GM21576 (cell line): ENCODE measurements around the gene IRF2BPL.
A peak's percentile ranks its signal among the peaks of the same experiment; 100 is the strongest.

Source experiments
- ATAC-seq: cut with Tn5 transposase; IDR thresholded peaks from one replicate; pipeline ENCODE4 v1.9.1; 2021; ENCODE audit warnings: mild to moderate bottlenecking, moderate library complexity; ENCODE audit not compliant: unreplicated experiment

Gene IRF2BPL

DNA sequence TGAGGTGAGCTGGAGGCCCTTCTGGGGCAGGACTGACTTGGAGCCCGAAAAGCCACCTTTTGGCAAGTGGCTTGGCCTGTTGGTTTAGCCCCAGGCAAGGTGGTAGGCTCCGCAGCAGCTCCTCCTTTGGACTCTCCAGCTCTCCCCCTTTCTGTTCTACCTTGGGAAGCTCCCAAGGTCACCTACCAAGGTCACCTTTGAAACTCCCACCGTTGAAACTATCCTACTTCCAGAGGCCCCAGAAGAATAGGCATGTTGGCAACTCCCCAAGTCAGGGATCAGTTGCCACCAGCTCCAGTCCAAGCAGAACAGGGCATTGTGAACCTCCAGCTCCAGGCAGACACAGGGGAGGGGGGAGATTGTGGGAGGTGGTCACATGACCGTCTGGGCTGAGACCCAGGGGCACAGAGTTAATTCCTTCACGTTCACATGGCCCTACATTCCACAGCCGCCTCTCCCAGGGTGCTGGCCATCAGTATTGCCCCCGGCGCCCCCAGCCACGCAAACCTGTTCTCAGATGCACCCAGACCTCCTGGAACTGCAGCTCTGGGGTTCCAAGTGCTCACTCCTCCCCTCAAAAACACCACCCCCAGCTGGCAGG is 14.4 kb downstream of the IRF2BPL start:
- no peak for ATAC-seq

DNA sequence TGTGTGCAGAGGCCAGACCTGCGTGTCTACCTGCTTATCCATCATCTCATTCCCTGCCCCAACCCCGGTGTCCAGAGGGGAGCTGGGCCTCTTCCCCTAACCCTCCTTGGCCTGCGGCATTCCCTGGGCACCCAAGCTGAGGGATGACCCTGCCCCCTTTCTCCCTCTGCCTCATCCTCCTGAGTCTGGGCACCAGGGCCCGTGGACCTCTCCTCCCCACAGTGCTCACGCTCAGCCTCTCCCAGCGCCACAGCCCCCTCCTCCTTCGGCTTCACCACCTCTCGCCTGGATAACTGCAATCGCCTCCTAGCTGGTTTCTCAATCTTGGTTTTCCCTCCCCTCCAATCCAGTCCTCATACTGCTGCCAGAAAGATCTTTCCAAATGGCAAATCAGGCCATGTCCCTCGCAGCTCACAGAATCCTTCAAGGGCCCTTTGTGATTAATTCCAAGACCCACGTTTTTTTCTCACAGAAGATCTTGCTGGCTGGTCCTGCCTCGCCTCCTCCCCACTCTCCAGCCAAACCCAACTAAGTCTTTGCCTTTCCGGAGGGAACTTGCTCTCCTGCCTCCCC is 16.2 kb downstream of the IRF2BPL start:
- no peak for ATAC-seq

DNA sequence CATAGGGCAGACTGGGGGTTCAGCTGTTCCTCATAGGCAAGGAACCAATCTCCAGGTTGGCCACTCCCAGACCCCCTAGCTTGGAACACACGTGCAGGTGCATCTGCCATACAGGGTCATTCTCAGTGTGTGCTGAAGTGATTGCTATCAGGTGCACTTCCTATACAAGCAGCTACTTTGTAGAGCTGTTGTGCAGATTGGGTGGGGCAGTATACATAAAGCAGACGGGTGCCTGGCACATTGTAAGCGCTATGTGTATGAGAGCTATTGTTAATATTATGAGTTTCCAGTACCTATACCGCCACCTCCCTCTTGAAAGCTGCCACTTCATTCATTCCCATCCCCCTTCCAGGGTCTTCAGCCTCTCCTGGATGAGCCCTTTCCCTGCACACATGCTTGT is 17.3 kb downstream of the IRF2BPL start:
- no peak for ATAC-seq

DNA sequence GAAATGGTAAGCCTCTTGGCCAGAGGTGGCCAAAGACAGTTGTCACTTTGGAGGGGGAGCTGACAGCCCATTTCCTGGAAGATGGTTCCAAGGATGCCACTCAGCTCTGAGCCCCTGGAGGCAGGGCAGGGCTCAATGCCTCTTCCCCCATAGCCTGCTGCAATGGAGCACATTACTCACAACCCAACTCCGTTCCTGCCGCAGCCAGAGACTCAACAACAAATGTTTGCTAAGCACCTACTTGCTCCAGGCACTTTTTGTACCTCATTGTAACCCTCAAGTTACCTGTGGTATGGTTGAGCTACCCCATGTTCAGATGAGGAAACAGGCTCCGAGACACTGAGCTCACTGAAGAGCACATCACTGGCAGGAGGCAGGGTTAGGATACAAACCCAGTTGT is 19.5 kb downstream of the IRF2BPL start:
- ATAC-seq, result no peak

DNA sequence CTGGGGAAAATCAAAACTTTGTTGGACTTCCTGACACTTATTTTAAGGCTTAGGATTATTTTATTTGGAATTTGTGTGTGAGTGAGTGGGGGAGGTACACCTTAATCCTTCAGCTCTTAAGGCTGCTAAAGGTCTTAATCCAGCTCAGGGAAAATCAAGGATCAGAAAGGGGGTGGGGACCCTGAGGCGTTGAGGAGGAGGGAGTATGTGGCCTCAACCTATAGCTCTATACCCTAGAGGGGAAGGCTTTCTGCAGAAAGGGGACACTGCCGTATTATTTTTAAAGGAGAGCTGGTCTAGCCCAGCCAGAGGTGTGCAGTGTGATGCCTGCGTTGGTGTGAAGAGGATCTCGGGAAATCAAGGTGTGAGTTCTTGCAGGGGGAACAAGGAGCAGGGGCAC is 20.0 kb downstream of the IRF2BPL start:
- no peak for ATAC-seq

DNA sequence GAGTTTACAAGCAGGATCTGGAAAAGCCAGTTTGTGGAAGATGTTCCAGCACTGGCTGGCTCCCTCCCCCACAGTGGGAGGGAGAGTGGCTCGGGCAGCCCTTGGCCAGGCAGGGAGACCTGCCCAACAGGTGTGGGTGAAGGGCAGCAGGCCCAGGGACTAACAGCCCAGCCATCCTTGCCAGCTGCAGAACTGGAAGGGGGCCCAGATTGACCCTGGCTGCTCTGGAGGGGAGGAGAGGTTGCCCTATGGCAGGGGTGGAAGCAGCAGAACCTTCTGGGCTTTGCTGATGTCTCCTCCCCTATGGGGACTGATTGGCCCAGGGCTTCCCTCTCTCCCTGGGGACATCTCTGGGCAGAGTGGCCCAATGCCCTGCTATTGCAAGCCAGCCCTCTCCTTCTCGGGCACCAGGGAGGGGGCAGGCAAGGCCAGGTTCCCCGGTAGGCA is 20.5 kb downstream of the IRF2BPL start:
- no peak for ATAC-seq

DNA sequence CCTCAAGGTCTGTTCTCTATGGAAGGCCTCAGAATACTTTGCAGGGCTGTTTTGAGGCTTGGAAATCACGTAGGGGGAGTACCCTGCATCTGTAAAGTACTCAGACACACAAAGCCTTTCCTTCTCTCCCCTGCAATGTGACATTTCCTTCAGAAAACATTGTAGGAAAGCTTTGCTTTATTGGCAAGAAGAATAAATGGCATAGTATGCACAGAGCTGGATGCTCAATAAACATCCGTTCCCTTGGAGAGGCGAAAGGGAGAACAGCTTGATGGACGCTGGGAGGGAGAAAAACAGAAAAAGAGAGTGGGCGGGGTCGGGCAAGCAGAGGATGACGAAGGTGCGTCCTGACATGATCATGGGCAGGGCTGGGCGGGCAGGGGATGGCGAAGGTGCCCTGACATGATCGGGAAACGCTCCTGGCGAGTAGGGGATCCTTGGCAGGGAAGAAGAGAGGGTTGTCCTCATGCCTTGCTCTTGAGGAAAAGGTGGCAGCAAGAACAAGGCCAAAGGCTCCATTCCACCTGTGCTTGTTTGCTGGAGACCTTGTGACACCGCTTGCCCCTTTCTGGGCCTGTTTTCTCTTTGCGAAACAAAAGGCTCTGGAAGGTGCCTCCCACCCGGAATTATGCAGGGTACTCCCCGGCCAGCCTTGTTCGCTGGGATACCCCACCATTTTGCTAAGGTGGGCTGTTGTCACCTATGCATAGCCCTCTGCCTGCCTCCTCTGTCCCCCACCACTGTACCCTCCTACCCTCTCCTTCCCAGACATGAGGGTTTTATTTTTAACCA is 21.1 kb downstream of the IRF2BPL start:
- ATAC-seq, result no peak

DNA sequence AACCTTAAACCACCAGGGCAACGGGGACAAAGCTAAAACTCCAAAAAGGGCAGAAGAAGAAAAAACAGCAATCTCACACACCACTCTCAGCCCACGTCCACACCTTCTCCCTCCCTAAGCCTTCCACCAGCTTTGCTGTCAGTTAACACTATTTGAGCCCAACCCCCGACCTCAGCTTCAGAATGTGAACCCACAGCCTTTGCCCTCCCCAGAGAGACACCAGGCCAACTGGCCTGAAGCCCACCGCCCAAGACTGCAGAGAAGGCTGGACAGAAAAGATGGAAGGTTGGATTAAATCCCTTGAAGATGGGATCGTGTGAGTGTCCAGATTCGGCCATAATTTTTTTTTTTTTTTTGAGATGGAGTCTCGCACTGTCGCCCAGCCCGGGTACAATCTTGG is 22.4 kb downstream of the IRF2BPL start:
- ATAC-seq, result no peak

DNA sequence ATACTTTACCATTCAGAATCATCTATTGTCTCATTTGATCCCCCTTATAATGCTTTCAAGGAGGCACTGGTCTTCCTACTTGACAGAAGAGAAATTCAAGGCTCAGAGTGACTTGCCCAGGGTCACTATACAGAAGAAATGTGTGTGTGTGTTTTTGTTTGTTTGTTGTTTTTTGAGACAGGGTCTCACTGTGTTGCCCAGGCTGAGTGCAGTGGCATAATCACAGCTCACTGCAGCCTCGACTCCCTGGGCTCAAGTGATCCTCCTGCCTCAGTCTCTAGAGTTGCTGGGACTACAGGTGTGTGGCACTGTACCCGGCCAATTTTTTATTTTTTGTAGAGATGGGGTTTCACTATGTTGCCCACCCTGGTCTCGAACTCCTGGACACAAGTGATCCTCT is 22.9 kb downstream of the IRF2BPL start:
- no peak for ATAC-seq

DNA sequence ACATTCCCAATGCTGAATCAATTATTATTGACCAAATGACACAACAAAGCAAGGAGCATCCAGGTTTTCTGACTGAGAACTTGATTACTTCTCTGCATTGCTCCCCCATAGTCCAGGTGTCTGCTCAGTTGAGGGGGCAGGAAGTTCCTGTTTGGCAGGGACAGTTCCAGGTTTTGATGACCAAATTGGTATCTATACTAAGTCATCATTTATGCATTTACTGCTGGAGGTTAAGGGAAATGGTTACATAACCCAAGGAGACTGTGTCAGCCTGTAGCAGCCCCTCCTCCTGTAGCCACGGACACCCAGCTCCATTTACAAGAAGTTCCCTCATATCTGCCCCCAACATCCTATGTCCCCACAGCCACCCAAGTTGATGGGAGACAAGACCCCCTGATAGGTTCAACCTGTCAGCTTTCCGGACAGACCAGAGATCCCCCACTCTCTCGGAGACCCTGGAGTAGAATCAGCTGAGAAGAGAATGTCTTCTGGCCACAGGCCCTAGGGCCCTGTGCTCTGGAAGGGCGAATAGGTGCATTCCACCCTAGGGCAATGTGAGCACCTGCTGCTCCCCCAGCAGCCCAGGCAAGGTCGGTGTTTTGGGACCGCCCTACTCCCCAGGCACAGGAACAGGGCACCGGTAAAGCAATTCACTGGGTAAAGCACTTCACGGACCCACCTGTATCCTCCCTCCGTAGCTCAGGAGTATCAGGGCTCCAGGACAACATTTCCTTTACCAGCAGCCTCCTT is 23.6 kb downstream of the IRF2BPL start:
- no peak for ATAC-seq

DNA sequence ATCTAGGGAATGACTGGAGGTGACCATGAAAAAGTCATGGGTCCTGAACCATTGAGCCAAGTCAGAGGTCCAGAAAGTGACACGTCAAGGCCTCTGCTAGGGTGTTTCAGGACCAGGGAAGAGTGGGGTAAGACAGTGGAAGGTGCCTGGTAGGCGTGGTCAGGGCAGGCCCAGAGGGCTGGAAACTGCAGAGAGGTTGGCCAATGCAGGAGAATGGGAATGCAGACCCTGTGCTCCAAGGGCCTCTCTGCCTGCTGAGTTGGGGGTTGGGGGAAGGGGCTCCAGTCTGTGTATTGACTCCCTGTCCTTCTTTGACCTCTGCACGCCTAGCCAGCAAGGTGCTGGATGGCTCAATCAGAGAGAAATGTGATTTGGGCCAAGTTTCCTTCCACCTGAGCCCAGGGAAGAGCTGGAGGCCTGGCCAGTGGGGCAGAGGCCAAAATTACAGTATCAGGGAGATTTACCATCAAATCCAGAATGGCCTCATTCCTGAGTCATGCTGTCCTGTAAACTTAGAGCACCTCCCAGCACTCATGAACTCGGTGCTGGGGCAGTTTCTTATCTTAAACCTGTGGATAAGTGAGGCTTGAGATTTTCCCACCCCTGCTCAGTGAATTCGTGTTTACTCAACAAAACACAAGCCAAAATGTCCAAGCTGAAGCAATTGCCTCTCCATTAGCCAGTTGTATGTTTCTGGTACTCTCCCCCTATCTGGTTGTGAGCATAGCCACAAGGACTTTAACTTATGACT is 24.4 kb downstream of the IRF2BPL start:
- no peak for ATAC-seq

DNA sequence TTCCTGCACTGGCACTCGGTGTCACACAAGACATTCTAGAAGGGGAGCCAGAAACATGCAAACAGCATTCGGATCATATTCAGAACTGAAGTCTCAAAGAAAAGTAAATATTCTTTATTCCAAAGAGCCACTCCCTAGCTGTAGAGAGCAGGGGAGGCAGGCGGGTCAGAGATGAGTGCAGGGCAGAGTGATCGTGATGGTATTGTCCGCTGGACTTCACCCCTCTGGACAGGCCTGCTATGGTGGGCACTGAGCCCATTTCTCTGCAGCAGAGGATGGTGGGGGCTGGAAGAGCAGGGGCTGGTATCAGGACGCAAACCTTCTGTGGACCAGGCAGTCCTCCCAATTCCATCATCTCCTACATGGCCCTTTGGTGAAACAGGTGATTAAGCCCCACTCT is 25.6 kb downstream of the IRF2BPL start:
- ATAC-seq, result no peak

DNA sequence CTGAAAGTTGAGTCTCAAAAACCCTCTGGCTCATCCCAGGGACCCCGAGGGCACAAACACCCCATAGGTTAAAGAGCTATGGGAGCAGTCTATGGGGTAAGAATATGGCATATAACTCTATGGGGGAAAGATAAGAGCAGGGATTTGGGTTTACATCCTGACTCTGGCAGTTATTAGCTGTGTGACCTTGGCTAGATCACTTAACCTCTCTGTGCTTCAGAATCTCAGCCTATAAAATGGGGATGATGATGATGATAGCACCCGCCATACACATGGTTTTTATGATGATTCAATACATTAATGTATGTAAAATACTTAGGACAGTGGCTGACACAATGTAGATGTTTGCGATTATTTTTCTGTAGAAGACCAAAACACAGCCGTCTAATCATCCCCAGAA is 26.2 kb downstream of the IRF2BPL start:
- no peak for ATAC-seq

DNA sequence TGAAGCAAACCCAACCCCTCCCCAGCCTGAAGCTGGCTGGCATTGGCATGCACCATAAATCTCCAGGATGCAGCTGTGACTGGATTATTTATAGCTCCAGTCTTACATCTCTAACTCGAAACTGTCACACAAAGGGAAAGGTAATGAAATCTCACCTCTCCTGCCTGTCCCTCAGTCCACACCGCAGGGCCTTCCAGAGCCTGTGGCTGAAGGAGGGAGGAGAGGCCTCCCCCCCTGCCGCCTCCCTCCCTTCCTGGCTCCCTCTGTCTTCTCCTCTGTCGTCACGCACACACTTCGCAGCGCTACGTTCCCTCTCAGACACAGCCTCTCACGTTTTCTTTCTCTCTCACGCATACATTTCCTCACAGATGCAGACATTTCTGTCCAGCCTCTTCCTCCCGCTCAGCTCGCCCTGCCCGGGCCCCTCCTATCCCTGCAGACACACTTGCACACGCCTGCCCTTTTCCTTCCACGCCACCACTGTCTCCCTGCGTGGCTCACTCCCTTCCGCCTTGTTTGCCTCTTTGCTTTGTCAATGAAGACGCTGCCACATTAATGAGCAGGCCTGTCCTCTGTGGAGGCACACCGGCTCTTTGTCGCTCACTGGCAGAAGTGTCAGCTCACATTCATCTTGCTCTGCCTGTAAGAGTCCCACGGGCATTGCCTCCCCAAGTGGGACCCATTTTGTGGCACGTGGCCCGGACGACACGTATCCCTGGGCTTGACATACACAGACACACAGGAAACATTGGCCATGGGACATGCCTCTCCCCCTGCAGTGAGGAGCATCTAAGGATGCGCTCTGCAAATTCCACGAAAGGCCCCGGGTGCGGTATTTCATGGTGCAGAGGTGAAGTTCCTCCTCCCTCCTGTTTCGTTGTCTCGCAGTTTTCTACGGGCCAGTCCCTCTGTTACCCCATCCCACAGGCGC is 27.9 kb downstream of the IRF2BPL start:
- ATAC-seq, result peak; percentile 55

DNA sequence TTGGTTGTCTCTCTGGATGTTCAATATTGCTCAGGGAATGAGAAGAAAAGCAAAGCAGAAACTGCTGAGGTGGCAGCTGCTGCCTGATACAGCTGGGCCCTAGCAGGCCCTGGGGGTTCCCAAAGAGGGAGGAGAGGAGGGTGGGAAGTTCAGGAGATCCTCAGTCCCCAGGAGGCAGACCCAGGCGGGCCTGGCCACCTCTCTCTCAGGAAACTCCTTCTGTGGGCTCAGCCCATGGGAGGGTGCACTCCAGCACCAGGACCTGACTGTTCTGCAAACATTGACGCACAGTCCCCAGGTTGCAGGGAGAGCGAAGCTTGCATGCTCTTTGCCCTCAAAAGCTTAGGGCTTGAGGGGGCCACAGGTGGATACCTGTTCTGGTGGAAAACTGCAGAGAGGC is 29.6 kb downstream of the IRF2BPL start:
- no peak for ATAC-seq

DNA sequence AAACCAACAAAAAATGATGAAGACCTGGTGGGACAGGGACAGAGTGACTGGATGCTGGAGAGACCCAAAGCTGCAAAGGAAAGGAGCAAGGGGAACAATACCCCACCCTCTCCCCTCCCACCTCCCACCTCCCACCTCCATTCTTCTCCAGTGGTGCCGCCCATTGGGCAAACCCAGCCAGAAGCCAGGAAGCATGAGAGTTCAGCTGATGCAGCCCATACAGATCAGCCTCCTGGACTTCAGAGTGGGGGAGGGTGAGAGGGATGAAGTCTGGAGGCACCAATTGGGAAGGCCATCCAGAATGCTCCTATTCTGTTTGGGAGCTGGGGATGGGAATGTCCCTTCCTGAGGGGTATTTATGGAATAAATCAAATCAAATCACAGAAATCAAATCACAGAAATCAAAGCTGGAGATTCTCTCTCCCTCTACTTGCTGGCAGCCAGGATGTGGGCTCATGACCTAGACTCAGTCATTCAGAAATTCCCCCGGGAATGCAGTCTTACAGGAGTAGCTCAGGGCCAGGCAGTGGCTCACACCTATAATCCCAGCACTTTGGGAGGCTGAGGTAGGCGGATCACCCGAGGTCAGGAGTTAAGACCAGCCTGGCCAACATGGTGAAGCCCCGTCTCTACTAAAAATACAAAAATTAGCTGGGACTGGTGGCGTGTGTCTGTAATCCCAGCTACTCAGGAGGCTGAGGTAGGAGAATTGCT is 31.1 kb downstream of the IRF2BPL start:
- no peak for ATAC-seq

DNA sequence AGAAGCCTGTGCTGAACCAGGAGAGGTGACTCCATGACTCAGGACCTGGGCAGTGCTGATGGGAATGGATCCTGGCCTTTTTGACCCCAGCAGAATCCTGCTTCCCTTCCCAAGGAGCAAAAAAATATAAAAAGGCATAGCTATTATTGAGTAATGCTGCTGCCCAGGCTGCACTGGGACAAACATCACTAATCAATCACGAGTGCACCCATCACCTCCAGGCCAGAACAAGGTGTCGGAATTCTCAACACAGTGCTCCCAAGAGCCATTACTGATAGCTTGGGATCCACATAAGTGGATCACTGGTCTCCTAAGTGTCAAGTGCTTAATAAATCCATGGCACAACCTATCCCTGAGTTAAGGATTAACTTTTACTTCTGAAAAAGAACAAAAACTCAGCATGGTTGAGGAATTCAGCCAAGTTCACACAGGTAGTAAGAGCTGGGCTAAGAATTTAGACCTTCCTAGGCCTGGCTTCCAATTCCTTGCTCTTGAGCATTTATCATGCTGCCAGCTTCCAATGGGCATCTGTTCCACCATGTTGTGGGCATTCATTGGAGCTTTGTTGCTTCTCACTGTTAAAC is 31.9 kb downstream of the IRF2BPL start:
- ATAC-seq, result no peak

DNA sequence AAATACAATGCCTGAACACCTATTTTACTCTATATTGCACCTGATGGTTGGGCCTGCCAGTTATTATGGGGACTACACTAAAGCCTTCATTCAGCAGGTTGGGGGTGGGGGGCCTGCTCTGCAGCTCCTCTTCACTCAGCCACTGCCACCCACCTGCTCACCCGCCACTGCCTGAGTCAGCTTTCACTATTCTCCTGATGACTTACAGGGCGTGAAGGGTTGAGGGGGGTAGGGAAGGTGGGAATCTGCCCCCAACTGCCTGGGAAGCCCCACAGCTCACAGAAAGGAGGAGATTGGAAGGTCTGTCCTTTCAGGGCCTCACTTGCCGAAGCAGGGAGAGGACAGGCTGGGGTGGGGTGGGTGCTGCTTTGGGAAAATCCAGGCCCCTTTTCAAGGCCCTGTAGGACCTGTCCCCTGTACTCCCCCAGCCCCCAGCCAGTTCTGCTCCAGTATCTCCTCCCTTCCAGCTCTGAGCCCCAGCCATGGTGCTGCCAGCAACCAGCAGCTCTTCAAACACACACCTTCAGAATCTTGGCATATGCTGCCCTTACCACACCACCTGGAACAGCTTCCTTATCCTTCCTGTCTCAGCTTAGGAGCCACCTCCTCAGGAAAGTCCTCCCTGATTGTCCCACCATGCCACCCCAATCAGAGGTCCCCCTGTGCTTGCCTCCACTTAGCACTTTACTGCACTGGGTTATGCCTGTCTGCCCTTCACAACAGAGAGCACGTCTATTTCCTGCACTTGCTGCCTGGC is 33.1 kb downstream of the IRF2BPL start:
- ATAC-seq, result no peak
